CD4-positive, alpha-beta T cell (primary cell): ENCODE data around the gene AFAP1. TPM values are rescaled to one million over a fixed set of nuclear protein-coding genes. Genes with fewer than 3 reads are reported as not detected.

ENCODE experiments used
- ATAC-seq: fragments of 200-7000 bp; cut with Tn5 transposase; one replicate; pipeline ENCODE4 v1.10.0; 2022; ENCODE audit warnings: mild to moderate bottlenecking; ENCODE audit not compliant: poor library complexity
- CTCF ChIA-PET: fragments of 350-600 bp; sonication (Branson Sonifier 250); formaldehyde crosslinking; loops from one replicate; lab custom pipeline; 2021; ENCODE audit warnings: antibody characterized with exemption, inconsistent platforms; lab: Charles Lee
- POLR2A ChIA-PET: fragments of 350-600 bp; sonication (Branson Sonifier 250); formaldehyde crosslinking; loops from one replicate; lab custom pipeline; 2021; ENCODE audit warnings: antibody characterized with exemption, inconsistent platforms; lab: Charles Lee
- DNase-seq, 14 experiments: peaks; one replicate each; pipeline ENCODE4 v3.0.0-alpha.2; 2013 to 2020; ENCODE audit warnings: mixed read lengths in 2 of 14
- H3K27ac ChIP-seq, 2 donors: one replicate each; pipeline versions ENCODE4 v1.5.1 to v1.7.0; 2013; ENCODE audit warnings: low read length in 2 of 2, low read depth in 1 of 2, mild to moderate bottlenecking in 1 of 2
- H3K27me3 ChIP-seq, 2 experiments: 1 replicate in 1 of 2; 2 replicates in 1 of 2; pipeline versions ENCODE4 v1.6.1 to v1.7.0; 2013; ENCODE audit warnings: low read length in 2 of 2, control low read depth in 1 of 2, mild to moderate bottlenecking in 1 of 2, moderate library complexity in 1 of 2; ENCODE audit not compliant: insufficient read depth in 2 of 2, control insufficient read depth in 1 of 2
- H3K36me3 ChIP-seq: one replicate; pipeline ENCODE4 v1.6.1; 2013; ENCODE audit warnings: low read length, control low read depth; ENCODE audit not compliant: insufficient read depth
- H3K4me1 ChIP-seq: one replicate; pipeline ENCODE4 v1.6.1; 2013; ENCODE audit warnings: low read length, control low read depth; ENCODE audit not compliant: insufficient read depth
- H3K4me3 ChIP-seq: one replicate; pipeline ENCODE4 v1.5.1; 2013; ENCODE audit warnings: mild to moderate bottlenecking, low read length, moderate library complexity
- H3K9me3 ChIP-seq, 2 experiments: 1 replicate in 1 of 2; 2 replicates in 1 of 2; pipeline versions ENCODE4 v1.6.1 to v1.7.0; 2013; ENCODE audit warnings: low read length in 2 of 2, mild to moderate bottlenecking in 2 of 2, control low read depth in 1 of 2, moderate library complexity in 1 of 2; ENCODE audit not compliant: control insufficient read depth in 1 of 2, insufficient read depth in 1 of 2
- H3K27ac Mint-ChIP-seq: one replicate; pipeline ENCODE4 v1.8.0; 2020; ENCODE audit warnings: mixed read lengths
- H3K27me3 Mint-ChIP-seq: one replicate; pipeline ENCODE4 v1.8.0; 2021; ENCODE audit warnings: mixed read lengths
- H3K36me3 Mint-ChIP-seq: one replicate; pipeline ENCODE4 v1.8.0; 2021; ENCODE audit warnings: low read depth, mixed read lengths
- H3K4me1 Mint-ChIP-seq: one replicate; pipeline ENCODE4 v1.8.0; 2021; ENCODE audit warnings: low read depth, mixed read lengths
- H3K4me3 Mint-ChIP-seq: one replicate; pipeline ENCODE4 v1.8.0; 2020; ENCODE audit warnings: mild to moderate bottlenecking, mixed read lengths
- H3K9me3 Mint-ChIP-seq: one replicate; pipeline ENCODE4 v1.8.0; 2020; ENCODE audit warnings: mixed read lengths
- CTCF ChIP-seq: fragments of 200-600 bp; IDR thresholded peaks from one replicate; pipeline ENCODE4 v1.8.0; 2022; ENCODE audit warnings: antibody characterized with exemption, mild to moderate bottlenecking
- intact Hi-C, 2 experiments: fragments of 100-400 bp; cut with DNase I in 1 of 2; cut with micrococcal nuclease in 1 of 2; formaldehyde crosslinking; loops; one replicate each; pipeline versions ENCODE4 v1.15.1 to v1.9.0; 2023 to 2025; cut with DNase I, micrococcal nuclease
- total RNA-seq, 174 experiments: library from RNA in 2 of 174; stranded (reverse) in 2 of 174; gene quantifications; one replicate each; pipeline ENCODE4 v1.2.3 and lab custom pipeline; 2021 to 2026

The AFAP1 gene
- total RNA-seq, 2 experiments from 2014 or later: 9.8 to 10.9 TPM

- H3K27ac Mint-ChIP-seq: no peak overlapping the region
- H3K27me3 ChIP-seq: no peaks in the 10 kb centered on the region
- H3K36me3 Mint-ChIP-seq: no peaks in the 10 kb centered on the region
- no peaks in the 10 kb centered on the region for H3K9me3 ChIP-seq
- H3K36me3 ChIP-seq: no peaks in the 10 kb centered on the region
- H3K9me3 Mint-ChIP-seq: no peaks in the 10 kb centered on the region
- no peak overlapping the region for H3K4me3 ChIP-seq
- H3K4me1 ChIP-seq: peaks cover 11% of the 10 kb centered on the region
- no peaks in the 10 kb centered on the region for H3K27me3 Mint-ChIP-seq
- POLR2A ChIA-PET: no interaction called here
- H3K27ac ChIP-seq: no peak overlapping the region
- no peak for TF ChIP-seq CTCF
- H3K4me3 Mint-ChIP-seq: no peak overlapping the region
- peaks cover 73% of the 10 kb centered on the region for H3K4me1 Mint-ChIP-seq
- intact Hi-C loops: no loop called here
- no peak for ATAC-seq
- DNase-seq: no peak
- CTCF ChIA-PET: no interaction called here
These were observed 32.5 kb downstream of the AFAP1 start for GRCh38 chr4:7907142-7907541.

- H3K9me3 ChIP-seq: no peaks in the 10 kb centered on the region
- intact Hi-C loops: no loop called here
- DNase-seq: no peak
- H3K36me3 ChIP-seq: no peaks in the 10 kb centered on the region
- H3K4me3 ChIP-seq: no peak overlapping the region
- H3K27me3 Mint-ChIP-seq: no peaks in the 10 kb centered on the region
- H3K27me3 ChIP-seq: no peaks in the 10 kb centered on the region
- H3K27ac Mint-ChIP-seq: no peak overlapping the region
- H3K4me1 Mint-ChIP-seq: peaks cover 73% of the 10 kb centered on the region
- no peak overlapping the region for H3K4me3 Mint-ChIP-seq
- H3K9me3 Mint-ChIP-seq: no peaks in the 10 kb centered on the region
- ATAC-seq: no peak
- H3K4me1 ChIP-seq: peaks cover 13% of the 10 kb centered on the region
- CTCF ChIA-PET: no interaction called here
- no peak overlapping the region for H3K27ac ChIP-seq
- POLR2A ChIA-PET: no interaction called here
- no peak for TF ChIP-seq CTCF
- H3K36me3 Mint-ChIP-seq: no peaks in the 10 kb centered on the region
These were observed 33.4 kb downstream of the AFAP1 start for GRCh38 chr4:7906171-7906701.

DNA sequence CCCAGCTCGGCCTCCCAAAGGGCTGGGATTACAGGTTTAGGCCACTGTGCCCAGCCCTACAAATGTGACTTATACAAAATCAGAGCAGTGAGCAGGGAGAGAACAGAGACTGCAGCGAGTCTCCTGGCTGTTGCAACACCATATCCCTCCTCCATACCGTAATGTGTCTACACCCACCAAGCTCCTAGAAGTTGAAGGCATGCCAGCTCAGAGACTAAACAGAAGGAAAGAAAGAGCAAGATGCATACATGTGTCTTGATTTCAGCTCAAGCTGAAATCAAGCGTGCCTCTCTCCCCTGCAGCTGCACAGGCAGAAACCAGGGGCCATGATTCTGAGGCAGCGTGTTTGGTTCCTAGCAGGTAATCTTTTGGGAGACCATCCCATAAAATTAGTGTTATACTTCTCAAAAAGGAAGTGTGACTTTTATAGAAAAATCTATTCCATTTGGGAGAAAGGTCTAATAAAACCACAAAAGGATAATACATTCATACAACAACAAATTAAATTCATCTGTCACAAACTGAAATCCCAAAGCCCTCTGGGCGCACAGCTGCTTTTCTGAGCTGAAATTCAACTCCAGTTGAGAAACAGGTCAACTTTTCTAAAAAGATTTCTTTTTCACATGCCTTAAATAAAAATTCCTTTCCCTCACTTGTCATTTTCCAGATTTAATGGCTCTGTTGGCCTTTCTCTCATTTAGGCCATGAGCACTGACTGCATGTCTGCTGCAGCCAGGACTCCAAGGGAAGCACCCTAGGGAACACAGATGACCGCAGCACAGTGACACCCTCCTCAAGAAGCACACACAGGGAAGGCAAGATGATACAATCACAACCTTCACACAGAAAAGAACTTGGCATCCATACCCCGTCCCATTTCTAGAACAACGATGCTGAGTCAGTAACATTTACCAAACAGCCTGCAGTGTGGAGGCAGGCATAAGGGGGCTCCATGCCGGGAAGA, 34.4 kb downstream of the AFAP1 start:
- intact Hi-C loops: no loop called here
- H3K4me3 ChIP-seq: no peak overlapping the region
- no peak overlapping the region for H3K27ac ChIP-seq
- H3K27me3 Mint-ChIP-seq: no peaks in the 10 kb centered on the region
- CTCF ChIA-PET: no interaction called here
- no peaks in the 10 kb centered on the region for H3K9me3 Mint-ChIP-seq
- H3K27ac Mint-ChIP-seq: no peak overlapping the region
- no peaks in the 10 kb centered on the region for H3K36me3 Mint-ChIP-seq
- TF ChIP-seq CTCF: no peak
- H3K36me3 ChIP-seq: no peaks in the 10 kb centered on the region
- H3K27me3 ChIP-seq: no peaks in the 10 kb centered on the region
- no peak for DNase-seq
- peaks cover 13% of the 10 kb centered on the region for H3K4me1 ChIP-seq
- no peaks in the 10 kb centered on the region for H3K9me3 ChIP-seq
- POLR2A ChIA-PET: no interaction called here
- no peak for ATAC-seq
- no peak overlapping the region for H3K4me3 Mint-ChIP-seq
- peaks cover 70% of the 10 kb centered on the region for H3K4me1 Mint-ChIP-seq
